Mesenchymal stem cell (in vitro differentiated cells and primary cell): ENCODE results near the gene TMEM143.

Source experiments
- DNase-seq: peaks from one replicate; pipeline ENCODE4 v3.0.0-alpha.2; 2013
- H2AFZ ChIP-seq: one replicate; pipeline ENCODE4 v1.6.1; 2013; ENCODE audit warnings: low read depth, mild to moderate bottlenecking, control low read depth, inconsistent platforms, low read length, moderate library complexity
- H2AK5ac ChIP-seq: 2 replicates; pipeline ENCODE4 v1.6.1; 2013; ENCODE audit warnings: low read length, moderate library complexity, mild to moderate bottlenecking, inconsistent platforms; ENCODE audit not compliant: severe bottlenecking
- H2BK120ac ChIP-seq: one replicate; pipeline ENCODE4 v1.6.1; 2013; ENCODE audit warnings: low read depth, mild to moderate bottlenecking, inconsistent platforms, low read length, moderate library complexity
- H2BK12ac ChIP-seq, 2 experiments: one replicate each; pipeline ENCODE4 v1.6.1; 2013; ENCODE audit warnings: inconsistent platforms in 2 of 2, low read length in 2 of 2, mild to moderate bottlenecking in 2 of 2, moderate library complexity in 2 of 2, control low read depth in 1 of 2
- H2BK15ac ChIP-seq: one replicate; pipeline ENCODE4 v1.6.1; 2013; ENCODE audit warnings: mild to moderate bottlenecking, low read depth, inconsistent platforms; ENCODE audit not compliant: poor library complexity, severe bottlenecking
- H2BK5ac ChIP-seq: 2 replicates; pipeline ENCODE4 v1.6.1; 2013; ENCODE audit warnings: low read depth, mild to moderate bottlenecking, low read length, control low read depth, inconsistent platforms; ENCODE audit not compliant: poor library complexity, severe bottlenecking
- H3K14ac ChIP-seq, 2 experiments: one replicate each; pipeline ENCODE4 v1.6.1; 2013; ENCODE audit warnings: inconsistent platforms in 2 of 2, low read length in 2 of 2, control low read depth in 1 of 2, mild to moderate bottlenecking in 1 of 2, moderate library complexity in 1 of 2
- H3K18ac ChIP-seq, 2 experiments: one replicate each; pipeline ENCODE4 v1.6.1; 2013; ENCODE audit warnings: inconsistent platforms in 2 of 2, low read length in 2 of 2, control low read depth in 1 of 2, low read depth in 1 of 2, mild to moderate bottlenecking in 1 of 2
- H3K23ac ChIP-seq, 2 experiments: one replicate each; pipeline ENCODE4 v1.6.1; 2013; ENCODE audit warnings: inconsistent platforms in 2 of 2, low read length in 2 of 2, mild to moderate bottlenecking in 2 of 2, moderate library complexity in 2 of 2, control low read depth in 1 of 2
- H3K27ac ChIP-seq: 2 replicates; pipeline ENCODE4 v1.5.1; 2013; ENCODE audit warnings: mild to moderate bottlenecking, moderate library complexity, low read length, control low read depth, inconsistent platforms; ENCODE audit not compliant: poor library complexity, severe bottlenecking
- H3K27me3 ChIP-seq, 2 experiments: 2 replicates each; pipeline versions ENCODE4 v1.6.1 to v1.7.0; 2013; ENCODE audit warnings: low read length in 2 of 2, mild to moderate bottlenecking in 2 of 2, moderate library complexity in 2 of 2, control low read depth in 1 of 2, inconsistent platforms in 1 of 2; ENCODE audit not compliant: control insufficient read depth in 1 of 2, insufficient read depth in 1 of 2
- H3K36me3 ChIP-seq, 2 experiments: 2 replicates each; pipeline versions ENCODE4 v1.6.1 to v1.7.0; 2013; ENCODE audit warnings: low read length in 2 of 2, control low read depth in 1 of 2, inconsistent platforms in 1 of 2, low read depth in 1 of 2, mild to moderate bottlenecking in 1 of 2; ENCODE audit not compliant: insufficient read depth in 2 of 2, control insufficient read depth in 1 of 2
- H3K4ac ChIP-seq, 2 experiments: one replicate each; pipeline ENCODE4 v1.6.1; 2013; ENCODE audit warnings: inconsistent platforms in 2 of 2, low read length in 2 of 2, mild to moderate bottlenecking in 2 of 2, moderate library complexity in 2 of 2, control low read depth in 1 of 2, low read depth in 1 of 2
- H3K4me1 ChIP-seq: 2 replicates; pipeline ENCODE4 v1.6.1; 2013; ENCODE audit warnings: low read depth, low read length, control low read depth; ENCODE audit not compliant: control insufficient read depth, insufficient read depth
- H3K4me2 ChIP-seq: 2 replicates; pipeline ENCODE4 v1.6.1; 2013; ENCODE audit warnings: low read length, mild to moderate bottlenecking, inconsistent platforms; ENCODE audit not compliant: poor library complexity, severe bottlenecking
- H3K4me3 ChIP-seq, 2 experiments: 2 replicates each; pipeline versions ENCODE4 v1.5.1 to v1.7.0; 2013; ENCODE audit warnings: low read length in 2 of 2, mild to moderate bottlenecking in 2 of 2, control low read depth in 1 of 2, low read depth in 1 of 2; ENCODE audit not compliant: insufficient read depth in 1 of 2
- H3K79me1 ChIP-seq: replicated peaks from 2 replicates; pipeline ENCODE4 v1.6.1; 2013; ENCODE audit warnings: mild to moderate bottlenecking, control low read depth, low read length, inconsistent platforms; ENCODE audit not compliant: poor library complexity, severe bottlenecking
- H3K9ac ChIP-seq: 2 replicates; pipeline ENCODE4 v1.7.0; 2013; ENCODE audit warnings: mild to moderate bottlenecking, low read length, moderate library complexity
- H3K9me3 ChIP-seq: 2 replicates; pipeline ENCODE4 v1.7.0; 2013; ENCODE audit warnings: mild to moderate bottlenecking, low read length; ENCODE audit not compliant: control insufficient read depth
- H4K8ac ChIP-seq: one replicate; pipeline ENCODE4 v1.6.1; 2013; ENCODE audit warnings: inconsistent platforms, mild to moderate bottlenecking, low read length, moderate library complexity
- H4K91ac ChIP-seq: one replicate; pipeline ENCODE4 v1.6.1; 2013; ENCODE audit warnings: mild to moderate bottlenecking, low read length, inconsistent platforms
- WGBS: methylation state at CpG from one replicate; pipeline ENCODE4 v1.1.7; 2013; ENCODE audit warnings: mixed read lengths; 5-methylcytosine and 5-hydroxymethylcytosine counted together

TMEM143 gene

GRCh38 chr19:48301886-48302599 is 61.7 kb downstream of the TMEM143 start:
- no peak overlapping the region for H2AFZ ChIP-seq
- no peak overlapping the region for H3K14ac ChIP-seq
- no peak overlapping the region for H4K91ac ChIP-seq
- H2AK5ac ChIP-seq: no peak overlapping the region
- no peak overlapping the region for H3K9ac ChIP-seq
- H3K4ac ChIP-seq: no peak overlapping the region
- H2BK15ac ChIP-seq: no peak overlapping the region
- peaks cover 25 to 39% of the 10 kb centered on the region in 2 experiments for H3K27me3 ChIP-seq
- H4K8ac ChIP-seq: no peak overlapping the region
- no peaks in the 10 kb centered on the region for H3K79me1 ChIP-seq
- no peak overlapping the region for H3K23ac ChIP-seq
- H3K4me3 ChIP-seq: no peak overlapping the region
- H2BK5ac ChIP-seq: no peak overlapping the region
- peaks cover 3% of the 10 kb centered on the region for H3K4me1 ChIP-seq
- H3K27ac ChIP-seq: no peak overlapping the region
- H2BK12ac ChIP-seq: no peak overlapping the region
- H3K18ac ChIP-seq: no peak overlapping the region
- H2BK120ac ChIP-seq: no peak overlapping the region
- no peak for DNase-seq
- H3K4me2 ChIP-seq: no peak overlapping the region
- no peaks in the 10 kb centered on the region for H3K36me3 ChIP-seq
- 93% methylated on average over 1 of the region's 1 CpG for WGBS
- peaks cover 2% of the 10 kb centered on the region for H3K9me3 ChIP-seq

- Histone ChIP-seq H2BK12ac (no peak overlapping the region), H3K27ac (no peak overlapping the region), H3K9ac (no peak overlapping the region), H3K4me3 (no peak overlapping the region), H3K23ac (no peak overlapping the region), H3K4ac (no peak overlapping the region), H3K9me3 (peaks cover 2% of the 10 kb centered on the region), H2BK5ac (no peak overlapping the region), H4K8ac (no peak overlapping the region), H2AFZ (no peak overlapping the region), H2BK120ac (no peak overlapping the region), H2BK15ac (no peak overlapping the region), H4K91ac (no peak overlapping the region), H3K79me1 (no peaks in the 10 kb centered on the region), H3K36me3 (no peaks in the 10 kb centered on the region), H3K14ac (no peak overlapping the region), H2AK5ac (no peak overlapping the region), H3K4me2 (no peak overlapping the region), H3K18ac (no peak overlapping the region), H3K27me3 (peaks cover 15 to 29% of the 10 kb centered on the region in 2 experiments), H3K4me1 (no peaks in the 10 kb centered on the region)
- WGBS: 91% methylated on average over 16 of the region's 16 CpGs
- no peak for DNase-seq
These were observed 65.8 kb downstream of the TMEM143 start for GRCh38 chr19:48297975-48298374.

GRCh38 chr19:48296963-48297734 is 66.6 kb downstream of the TMEM143 start:
- Histone ChIP-seq H2BK15ac (no peak overlapping the region), H2BK5ac (no peak overlapping the region), H2AK5ac (no peak overlapping the region), H3K27me3 (peaks cover 7 to 21% of the 10 kb centered on the region in 2 experiments), H2BK120ac (no peak overlapping the region), H3K4me1 (no peaks in the 10 kb centered on the region), H3K4me2 (no peak overlapping the region), H2BK12ac (no peak overlapping the region), H3K36me3 (no peaks in the 10 kb centered on the region), H3K18ac (no peak overlapping the region), H3K23ac (no peak overlapping the region), H3K27ac (no peak overlapping the region), H3K14ac (no peak overlapping the region), H3K4ac (no peak overlapping the region), H4K91ac (peak overlapping the region; percentile 46), H3K9me3 (peaks cover 2% of the 10 kb centered on the region), H3K79me1 (no peaks in the 10 kb centered on the region), H4K8ac (no peak overlapping the region), H3K4me3 (no peak overlapping the region), H3K9ac (no peak overlapping the region), H2AFZ (no peak overlapping the region)
- DNase-seq: no peak
- 92% methylated on average over 40 of the region's 42 CpGs for WGBS

- no peak overlapping the region for H2BK12ac ChIP-seq
- no peak overlapping the region for H2AFZ ChIP-seq
- H2BK15ac ChIP-seq: no peak overlapping the region
- H3K4me3 ChIP-seq: no peak overlapping the region
- 86% methylated on average over 10 of the region's 10 CpGs for WGBS
- H3K9ac ChIP-seq: no peak overlapping the region
- H2BK120ac ChIP-seq: no peak overlapping the region
- no peak overlapping the region for H4K8ac ChIP-seq
- H2BK5ac ChIP-seq: no peak overlapping the region
- no peak overlapping the region for H3K23ac ChIP-seq
- no peaks in the 10 kb centered on the region for H3K36me3 ChIP-seq
- no peak overlapping the region for H4K91ac ChIP-seq
- H3K27me3 ChIP-seq: peaks cover 0 to 9% of the 10 kb centered on the region in 2 experiments
- H3K4ac ChIP-seq: no peak overlapping the region
- no peak overlapping the region for H3K27ac ChIP-seq
- H3K4me2 ChIP-seq: no peak overlapping the region
- no peaks in the 10 kb centered on the region for H3K79me1 ChIP-seq
- no peak overlapping the region for H2AK5ac ChIP-seq
- H3K4me1 ChIP-seq: peaks cover 4% of the 10 kb centered on the region
- no peak overlapping the region for H3K18ac ChIP-seq
- H3K14ac ChIP-seq: no peak overlapping the region
- no peak for DNase-seq
- no peaks in the 10 kb centered on the region for H3K9me3 ChIP-seq
These were observed 68.3 kb downstream of the TMEM143 start for GRCh38 chr19:48295458-48295857.
